Spleen (tissue), 7 donors: ENCODE results near the gene PRMT1.

ENCODE experiments used
- CTCF ChIP-seq, 11 experiments: fragments of 200-600 bp in 7 of 11; fragments of 450-650 bp in 4 of 11; sonication (generic) in 4 of 11; IDR thresholded peaks in 8 of 11; conservative IDR thresholded peaks in 3 of 11; 1 replicate in 7 of 11; 2 replicates in 4 of 11; pipeline versions ENCODE4 v1.4.0 to v1.8.0; 2016 to 2021; ENCODE audit warnings: antibody characterized with exemption in 11 of 11, inconsistent platforms in 4 of 11, mild to moderate bottlenecking in 1 of 11
- POLR2A ChIP-seq, 3 donors: fragments of 450-650 bp; IDR thresholded peaks; one replicate each; pipeline ENCODE4 v1.5.1; 2017; ENCODE audit warnings: antibody characterized with exemption in 3 of 3, mild to moderate bottlenecking in 1 of 3
- POLR2AphosphoS5 ChIP-seq, 3 donors: sonication (generic); formaldehyde crosslinking; IDR thresholded peaks; one replicate each; pipeline ENCODE4 v1.5.1; 2017; ENCODE audit warnings: antibody characterized with exemption in 3 of 3
- donor health status: DM: no; HTN: no; CAD: no; lungs with moderate emphysema.
- donor health status: DM: no; HTN: no; CAD: no.
- donor health status: DM: no; HTN: no; CAD: no.

GRCh38 chr19:49685845-49686332, 8.8 kb downstream of the PRMT1 start:
- TF ChIP-seq POLR2AphosphoS5 (IDR thresholded peaks at IDR 0.05) (peak; percentile 67 to 83 (median 80)), CTCF (IDR thresholded peaks at IDR 0.05 in 8 of 11, conservative IDR thresholded peaks at IDR 0.05 in 3 of 11) (no peak), POLR2A (IDR thresholded peaks at IDR 0.05) (no peak)
